HPDE6-E6E7 (cell line): ENCODE data around the gene MNAT1.
"Not testable (repeated sequence)": the region's sequence is repeated elsewhere in the genome, so short reads cannot be mapped to it uniquely, and the experiment has no call there.

Source experiments
- DNase-seq: peaks from one replicate; pipeline ENCODE4 v3.0.0; 2011; ENCODE audit warnings: missing footprints; ENCODE audit errors: extremely low spot score

MNAT1 gene

GRCh38 chr14:60738843-60739508 is 4.4 kb downstream of the MNAT1 start:
- no peak for DNase-seq

- peak; percentile 13 for DNase-seq
Measured at GRCh38 chr14:60744566-60744965, 10.0 kb downstream of the MNAT1 start.

- DNase-seq: no peak
Measured at GRCh38 chr14:60753264-60754119, 18.9 kb downstream of the MNAT1 start.

DNA sequence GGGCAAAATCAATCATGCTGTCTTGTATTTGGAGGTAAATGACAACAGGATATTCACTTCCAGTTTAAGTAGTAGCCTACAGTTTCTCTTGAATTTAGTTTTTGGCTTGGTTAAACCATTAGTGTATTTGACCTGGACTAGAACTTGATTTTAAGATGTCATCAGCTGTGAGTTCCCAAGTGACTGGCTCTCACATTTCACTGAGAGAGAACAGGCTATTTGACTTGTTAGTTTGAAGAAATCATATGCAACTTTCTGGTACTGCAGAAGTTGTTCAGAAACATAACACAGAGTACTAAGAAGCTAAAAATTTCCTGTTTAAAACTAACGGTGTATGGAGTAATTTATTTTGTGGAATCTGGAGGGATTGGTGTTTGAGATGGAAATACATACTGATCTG is 22.3 kb downstream of the MNAT1 start:
- no peak for DNase-seq

DNA sequence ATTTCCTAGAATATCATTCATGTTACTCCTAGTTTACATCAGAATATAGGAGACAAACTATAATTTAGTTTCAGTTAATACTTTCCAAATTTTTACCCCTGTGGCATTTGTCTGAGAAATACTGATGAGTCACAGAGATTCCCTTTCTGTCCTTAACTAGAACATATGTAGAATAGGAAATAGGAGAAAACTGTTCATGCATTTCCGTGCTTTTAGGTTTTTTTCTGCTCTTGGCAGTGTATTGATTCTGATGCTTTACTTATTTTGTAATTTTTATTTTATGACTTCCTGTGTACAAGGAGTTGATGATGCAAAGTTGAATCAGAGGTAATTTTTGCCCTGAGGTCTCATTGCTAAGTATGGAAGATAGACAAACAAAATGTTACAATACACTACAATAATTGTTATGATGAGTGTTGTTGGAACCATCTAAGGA is 23.0 kb downstream of the MNAT1 start:
- no peak for DNase-seq

DNA sequence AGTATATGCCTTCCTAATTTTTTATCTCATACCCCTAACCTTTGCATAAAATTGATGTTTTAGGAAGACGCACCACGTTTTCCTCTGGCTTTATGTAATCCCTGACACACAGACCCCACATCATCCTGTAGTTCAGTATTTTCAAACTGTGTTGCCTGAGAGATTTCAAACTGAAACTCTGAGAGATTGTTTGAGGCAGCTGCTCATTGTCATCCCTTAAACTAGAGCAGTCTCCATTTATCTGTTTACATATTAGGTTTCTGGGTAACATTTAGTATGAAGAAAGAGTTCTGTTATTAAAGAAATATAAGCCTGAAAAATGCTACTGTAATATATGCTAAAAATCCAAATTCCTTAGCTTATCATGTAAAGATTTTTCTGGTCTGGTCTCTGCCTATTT is 24.3 kb downstream of the MNAT1 start:
- no peak for DNase-seq

- no peak for DNase-seq
Measured at GRCh38 chr14:60760209-60760608, 25.6 kb downstream of the MNAT1 start.

DNA sequence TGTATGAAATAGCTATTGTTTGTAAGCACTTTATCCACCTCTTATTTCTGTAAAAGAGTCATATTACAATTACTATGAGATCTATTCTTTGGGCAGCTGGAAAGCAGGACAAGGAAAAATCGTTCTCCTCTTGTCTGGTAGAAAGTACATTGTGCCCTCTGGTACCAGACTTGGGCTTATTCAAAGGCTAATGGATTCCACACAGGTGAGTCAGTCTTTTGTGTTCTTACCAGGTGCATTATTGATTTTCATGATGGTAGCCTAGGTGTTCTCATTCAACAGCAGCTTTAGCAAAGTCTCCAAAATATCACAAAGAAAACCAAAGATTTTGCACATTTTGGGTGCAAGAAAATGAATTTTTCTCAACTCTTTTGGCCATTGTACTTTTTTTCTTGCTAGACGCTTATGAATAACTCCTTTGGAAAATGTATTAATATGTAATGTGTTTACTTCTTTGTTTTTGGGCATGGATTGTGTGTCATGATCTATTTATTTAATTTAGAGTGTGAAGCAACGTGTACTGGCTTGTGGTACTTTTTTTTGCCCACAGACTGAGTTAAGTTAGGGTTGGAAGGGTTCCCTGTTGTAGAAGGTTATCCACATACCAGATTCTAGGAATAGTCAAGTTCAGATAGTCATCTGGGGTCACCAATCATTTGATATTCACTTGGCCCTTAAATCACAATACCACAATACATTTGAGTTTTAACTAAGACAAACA is 26.2 kb downstream of the MNAT1 start:
- DNase-seq: peak; percentile 37

DNA sequence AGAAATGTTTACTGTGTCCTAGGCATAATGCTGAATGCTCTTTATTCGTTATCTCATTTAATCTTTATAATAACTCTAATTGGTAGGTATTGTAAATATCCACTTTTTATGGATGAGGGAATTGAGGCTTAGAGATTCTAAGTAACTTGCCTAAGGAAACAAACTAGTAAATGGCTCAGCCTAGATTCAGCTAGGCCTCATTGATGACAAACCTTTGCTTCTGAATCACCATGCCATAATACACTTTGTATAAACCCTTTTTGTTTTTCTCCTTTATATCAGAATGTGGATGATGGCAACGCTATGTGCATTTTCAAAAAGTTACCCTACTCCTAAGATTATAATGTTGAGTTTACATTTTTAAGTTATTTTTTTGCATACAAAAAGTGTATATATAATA is 34.0 kb downstream of the MNAT1 start:
- no peak for DNase-seq

DNA sequence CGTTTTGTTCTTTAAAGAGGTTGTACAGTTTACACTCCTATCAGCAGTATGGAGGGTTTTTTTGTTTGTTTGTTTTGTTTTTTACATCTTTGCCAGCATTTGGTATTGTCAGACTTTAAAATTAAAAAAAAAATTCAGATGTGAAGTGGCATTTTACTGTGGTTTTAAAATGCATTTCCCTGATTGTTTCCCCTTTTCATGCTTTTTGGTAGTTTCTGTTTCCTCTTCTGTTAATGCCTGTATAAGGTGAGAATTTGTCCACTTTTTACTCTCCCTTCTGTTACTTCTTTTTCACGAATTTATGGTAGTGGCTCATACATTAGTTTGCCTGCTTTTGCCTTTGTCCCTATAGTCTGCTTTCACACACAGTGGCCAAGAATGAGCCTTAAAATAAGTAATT is 36.6 kb downstream of the MNAT1 start:
- no peak for DNase-seq

DNA sequence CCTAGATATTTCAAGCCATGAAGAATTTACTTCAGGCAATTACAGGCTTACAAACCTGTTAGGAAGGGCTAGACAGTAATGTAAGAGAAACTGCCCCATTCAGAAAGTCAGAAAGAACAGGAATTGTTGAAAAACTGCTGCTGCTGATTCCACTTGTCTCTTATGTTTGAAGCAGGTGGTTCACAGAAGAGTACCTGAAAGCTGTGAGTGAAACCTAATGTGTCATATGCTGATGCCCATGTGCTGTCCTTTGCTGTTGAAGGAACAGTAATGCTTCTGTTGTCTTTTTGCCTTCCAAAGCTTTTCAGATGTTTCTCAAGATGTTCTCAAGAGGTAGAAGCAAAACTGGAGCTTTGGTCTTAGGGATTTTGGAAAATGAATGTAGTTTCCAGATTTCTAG is 39.0 kb downstream of the MNAT1 start:
- DNase-seq: no peak

DNA sequence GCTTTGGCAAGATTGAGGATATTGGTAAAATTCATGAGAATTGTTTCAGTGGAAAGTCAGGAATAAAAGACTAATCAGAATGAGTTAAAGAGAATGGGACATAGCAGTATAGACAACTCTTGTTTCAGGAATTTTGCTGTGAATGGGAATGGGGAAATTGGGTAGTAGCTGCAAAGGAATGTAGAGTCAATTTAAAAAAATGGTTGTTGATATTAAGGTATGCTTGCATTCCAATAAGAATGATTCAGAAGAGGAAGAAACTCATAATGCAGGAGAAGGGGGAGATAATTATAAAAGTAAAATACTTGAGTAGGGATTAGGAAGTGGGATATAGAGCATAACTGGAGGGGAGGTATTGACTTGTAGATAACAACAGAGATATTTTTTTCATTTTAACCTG is 40.7 kb downstream of the MNAT1 start:
- DNase-seq: no peak

GRCh38 chr14:60777856-60778578 is 43.5 kb downstream of the MNAT1 start:
- DNase-seq: no peak

GRCh38 chr14:60779745-60780514 is 45.4 kb downstream of the MNAT1 start:
- not testable (repeated sequence) for DNase-seq

DNA sequence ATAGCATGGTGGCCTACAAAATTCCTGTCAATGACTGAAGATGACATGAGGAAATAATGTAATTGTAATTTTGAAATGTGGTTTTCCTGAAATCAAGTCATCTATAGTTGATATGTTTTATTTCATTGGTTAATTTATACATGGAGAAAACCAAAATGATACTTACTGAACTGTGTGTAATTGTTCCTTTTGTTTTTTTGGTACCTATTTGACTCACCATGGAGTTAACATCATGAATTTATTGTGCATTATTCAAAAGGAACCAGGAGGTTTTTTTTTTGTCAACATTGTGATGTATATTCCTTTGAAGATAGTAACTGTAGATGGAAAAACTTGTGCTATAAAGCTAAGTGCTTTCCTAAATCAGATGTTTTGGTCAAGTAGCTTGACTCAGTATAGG is 46.0 kb downstream of the MNAT1 start:
- not testable (repeated sequence) for DNase-seq

- DNase-seq: no peak
Measured at GRCh38 chr14:60786905-60787304, 52.3 kb downstream of the MNAT1 start.

GRCh38 chr14:60789656-60790055 is 55.1 kb downstream of the MNAT1 start:
- DNase-seq: no peak

GRCh38 chr14:60790850-60791249 is 56.3 kb downstream of the MNAT1 start:
- no peak for DNase-seq

DNA sequence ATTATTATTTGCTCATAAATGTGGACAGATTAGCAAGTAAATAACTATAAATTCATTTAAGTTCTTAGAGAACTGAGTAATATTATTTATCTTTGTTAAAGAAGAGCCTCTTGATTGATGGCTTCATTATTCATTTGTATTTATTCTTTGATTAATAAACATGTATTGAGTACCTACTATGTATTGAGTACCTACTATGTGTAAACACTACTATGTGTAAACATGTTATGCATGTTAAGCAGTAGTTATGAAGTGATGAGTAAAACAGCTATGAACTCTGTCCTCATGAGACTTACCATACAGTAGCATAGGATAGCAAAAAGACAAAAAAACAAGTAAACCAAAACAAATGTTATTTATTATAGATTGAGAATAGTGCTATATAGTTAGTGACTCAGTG is 61.9 kb downstream of the MNAT1 start:
- no peak for DNase-seq

- DNase-seq: no peak
Measured at GRCh38 chr14:60800409-60800808, 65.8 kb downstream of the MNAT1 start.

DNA sequence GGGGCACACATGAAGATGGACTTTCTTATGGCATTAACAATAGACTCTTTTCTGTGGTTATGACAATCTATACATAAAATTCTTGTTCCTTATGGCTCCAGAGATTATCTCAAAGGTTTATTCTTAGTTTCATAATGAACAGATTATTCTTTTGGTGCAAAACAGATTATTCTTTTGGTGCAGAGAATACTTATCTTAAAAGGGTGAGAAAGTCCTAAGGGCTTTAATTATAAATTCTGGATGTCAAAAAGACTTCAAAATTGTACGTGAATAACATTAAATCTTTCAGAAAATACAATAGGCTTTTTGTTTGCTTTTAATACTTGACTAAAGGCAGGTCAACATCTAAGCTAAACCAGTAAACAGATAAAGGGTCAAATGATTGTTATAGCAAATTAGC is 69.3 kb downstream of the MNAT1 start:
- DNase-seq: no peak
